ENCODE results near the gene ATP9A.

DNA sequence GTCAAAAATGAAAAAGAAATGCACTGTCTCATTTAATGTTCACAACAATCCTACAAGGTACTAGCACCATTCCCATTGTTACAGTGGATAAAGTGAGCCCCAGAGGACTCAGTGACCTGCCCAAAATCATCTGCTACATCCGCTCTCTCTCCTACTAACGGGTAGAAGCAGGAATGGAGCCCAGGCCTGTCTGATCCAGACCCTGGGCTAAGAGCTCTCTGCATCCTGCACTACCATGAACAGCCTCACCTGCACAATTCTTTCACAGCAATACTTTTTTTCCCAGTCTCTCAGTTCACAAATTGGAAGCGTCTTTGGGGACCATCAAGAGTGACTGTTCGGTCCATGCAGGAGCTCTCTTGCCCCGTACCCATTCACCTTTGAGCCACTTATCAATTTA lies 31.2 kb downstream of the ATP9A start:
- TF ChIP-seq CTCF (IDR thresholded peaks at IDR 0.05) (no peak), POLR2A (IDR thresholded peaks at IDR 0.05) (no peak)

Data from tibial nerve (tissue), 3 donors.